Omental fat pad (tissue), 4 donors: Measurements from ENCODE around the gene UBXN6. TPM values are rescaled to one million over a fixed set of nuclear protein-coding genes. Genes with fewer than 3 reads are reported as not detected.

Experiments used
- ATAC-seq: fragments of 150-250 bp; one replicate; pipeline ENCODE4 v1.9.1; 2016; ENCODE audit warnings: mild to moderate bottlenecking, moderate library complexity; ENCODE audit not compliant: low FRiP score
- DNase-seq: peaks from one replicate; pipeline ENCODE4 v3.0.0-alpha.2; 2019; ENCODE audit warnings: low spot score
- total RNA-seq, 4 donors: library from RNA; depleted of rRNA; stranded (reverse); fragments of >200 nt; gene quantifications; one replicate each; pipeline ENCODE4 v1.1.0, GENCODE V29; 2016
- TF ChIP-seq, protein P1 (sequence below), 3 donors: fragments of 450-650 bp; IDR thresholded peaks; one replicate each; pipeline ENCODE4 v1.5.1; 2016 to 2017; ENCODE audit warnings: antibody characterized with exemption in 3 of 3, mild to moderate bottlenecking in 3 of 3, moderate library complexity in 2 of 3

Gene UBXN6
- total RNA-seq, 4 donors from 2014 or later = 62.7 to 128 (median 88.6) TPM

DNA sequence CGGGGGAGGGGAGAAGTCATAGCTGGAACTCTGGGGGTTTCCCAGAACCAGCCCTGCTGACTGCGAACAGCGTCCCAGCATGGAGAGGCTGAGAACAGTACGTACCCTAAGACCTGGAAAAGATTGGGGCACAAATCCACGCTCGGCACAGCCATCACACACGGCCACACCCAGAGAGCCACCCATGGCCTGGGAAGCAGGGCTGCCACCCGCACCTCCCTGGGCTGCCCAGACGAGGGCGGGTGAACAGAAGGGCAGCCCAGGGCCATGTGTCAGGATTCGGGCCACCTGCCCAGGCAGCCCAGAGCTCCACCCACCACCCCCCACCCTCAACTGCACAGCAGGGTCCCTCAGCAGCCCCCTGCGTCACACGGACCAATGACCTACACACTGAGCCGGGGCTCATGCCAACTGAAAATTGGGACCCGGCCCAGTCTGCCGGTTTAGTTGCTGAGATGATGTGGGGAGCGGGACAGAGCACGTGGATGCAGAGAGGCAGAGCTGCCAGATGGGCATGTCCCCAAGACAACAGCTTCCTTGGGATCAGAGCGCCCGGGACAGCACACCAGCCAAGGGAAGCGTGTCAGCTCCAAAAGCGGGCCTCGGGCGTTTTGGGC, 8.5 kb downstream of the UBXN6 start:
- no peak for ATAC-seq
- TF ChIP-seq, protein P1, sequence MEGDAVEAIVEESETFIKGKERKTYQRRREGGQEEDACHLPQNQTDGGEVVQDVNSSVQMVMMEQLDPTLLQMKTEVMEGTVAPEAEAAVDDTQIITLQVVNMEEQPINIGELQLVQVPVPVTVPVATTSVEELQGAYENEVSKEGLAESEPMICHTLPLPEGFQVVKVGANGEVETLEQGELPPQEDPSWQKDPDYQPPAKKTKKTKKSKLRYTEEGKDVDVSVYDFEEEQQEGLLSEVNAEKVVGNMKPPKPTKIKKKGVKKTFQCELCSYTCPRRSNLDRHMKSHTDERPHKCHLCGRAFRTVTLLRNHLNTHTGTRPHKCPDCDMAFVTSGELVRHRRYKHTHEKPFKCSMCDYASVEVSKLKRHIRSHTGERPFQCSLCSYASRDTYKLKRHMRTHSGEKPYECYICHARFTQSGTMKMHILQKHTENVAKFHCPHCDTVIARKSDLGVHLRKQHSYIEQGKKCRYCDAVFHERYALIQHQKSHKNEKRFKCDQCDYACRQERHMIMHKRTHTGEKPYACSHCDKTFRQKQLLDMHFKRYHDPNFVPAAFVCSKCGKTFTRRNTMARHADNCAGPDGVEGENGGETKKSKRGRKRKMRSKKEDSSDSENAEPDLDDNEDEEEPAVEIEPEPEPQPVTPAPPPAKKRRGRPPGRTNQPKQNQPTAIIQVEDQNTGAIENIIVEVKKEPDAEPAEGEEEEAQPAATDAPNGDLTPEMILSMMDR (IDR thresholded peaks at IDR 0.05) = no peak
- DNase-seq = no peak

DNA sequence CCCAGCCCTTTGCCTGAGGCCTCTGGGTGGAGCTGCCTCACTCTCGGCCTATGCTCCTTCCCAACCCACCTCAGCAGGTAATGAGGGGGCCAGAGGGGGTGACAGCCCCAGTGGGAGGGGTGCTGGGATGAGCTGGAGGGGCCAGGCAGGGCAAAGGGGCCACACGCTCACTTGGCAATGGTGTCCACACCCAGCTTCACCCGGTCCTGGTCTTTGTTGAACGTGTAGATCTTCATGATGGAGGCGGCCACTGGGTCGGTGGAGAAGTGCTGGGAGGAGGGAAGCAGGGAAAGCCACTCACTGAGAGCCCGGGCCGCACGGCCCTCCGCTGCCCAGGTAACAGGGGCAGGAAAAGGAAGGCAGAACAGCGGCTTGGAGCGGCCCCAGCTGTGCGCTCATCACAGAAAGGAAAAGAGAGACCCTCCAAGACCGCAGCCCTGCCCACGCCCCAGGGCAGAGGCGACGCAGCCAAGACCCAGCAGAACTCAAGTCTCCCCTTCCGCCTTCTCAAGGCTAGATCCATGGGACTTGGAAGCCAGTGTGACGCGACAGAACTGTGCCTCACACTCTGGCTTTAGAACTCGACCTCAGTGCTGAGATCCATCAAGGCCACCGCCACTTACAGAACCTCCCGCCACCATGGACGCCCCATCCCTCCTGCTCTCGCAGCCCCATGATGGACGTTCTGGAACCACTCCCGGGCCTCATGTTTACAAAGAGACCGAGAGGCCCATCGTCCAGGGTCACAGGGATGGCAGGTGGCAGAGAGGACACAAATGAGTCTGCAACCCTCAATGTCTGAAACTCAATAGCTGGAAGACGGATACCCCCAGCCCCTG, 9.2 kb downstream of the UBXN6 start:
- ATAC-seq = no peak
- TF ChIP-seq, protein P1 (IDR thresholded peaks at IDR 0.05) = no peak
- no peak for DNase-seq

DNA sequence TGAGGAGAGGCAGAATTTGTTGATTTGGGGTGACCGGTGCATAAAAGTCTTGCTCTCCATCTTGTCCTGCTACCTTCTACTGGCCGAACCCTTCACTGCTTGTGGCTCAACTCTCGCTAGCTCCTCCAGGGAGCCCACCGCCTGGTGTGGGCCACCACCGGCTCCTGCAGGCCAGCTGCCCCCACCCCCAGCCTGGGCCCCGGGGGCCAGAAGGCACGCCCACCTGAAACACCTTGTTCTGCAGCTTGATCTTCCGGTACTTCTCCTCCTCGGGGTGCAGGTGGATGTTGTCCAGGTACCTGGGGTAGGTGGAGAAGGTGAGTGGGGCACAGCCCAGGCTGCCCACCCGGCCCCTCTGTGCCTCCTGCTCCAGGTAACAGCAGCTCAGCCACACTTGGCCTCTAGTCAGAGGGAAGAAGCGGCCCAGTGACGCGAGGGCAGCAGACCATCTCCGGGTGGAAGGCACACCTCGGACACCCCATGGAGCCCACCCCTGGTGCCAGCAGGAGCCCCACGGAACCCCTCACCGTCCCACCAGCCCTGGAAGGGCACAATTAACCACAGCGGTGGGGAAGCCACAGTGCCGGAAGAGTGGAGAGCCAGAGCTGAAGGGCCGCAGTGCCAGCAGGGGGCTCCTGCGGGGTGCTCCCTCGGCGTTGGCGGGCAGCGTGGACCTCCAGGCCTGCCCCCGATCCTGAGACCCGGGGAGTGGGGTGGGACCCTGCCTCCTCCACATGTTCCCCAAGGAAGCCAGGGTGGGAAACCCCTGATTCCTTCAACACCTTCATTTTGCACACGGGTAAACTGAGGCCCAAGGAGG, 10.1 kb downstream of the UBXN6 start:
- ATAC-seq = no peak
- TF ChIP-seq, protein P1 (IDR thresholded peaks at IDR 0.05) = no peak
- no peak for DNase-seq

DNA sequence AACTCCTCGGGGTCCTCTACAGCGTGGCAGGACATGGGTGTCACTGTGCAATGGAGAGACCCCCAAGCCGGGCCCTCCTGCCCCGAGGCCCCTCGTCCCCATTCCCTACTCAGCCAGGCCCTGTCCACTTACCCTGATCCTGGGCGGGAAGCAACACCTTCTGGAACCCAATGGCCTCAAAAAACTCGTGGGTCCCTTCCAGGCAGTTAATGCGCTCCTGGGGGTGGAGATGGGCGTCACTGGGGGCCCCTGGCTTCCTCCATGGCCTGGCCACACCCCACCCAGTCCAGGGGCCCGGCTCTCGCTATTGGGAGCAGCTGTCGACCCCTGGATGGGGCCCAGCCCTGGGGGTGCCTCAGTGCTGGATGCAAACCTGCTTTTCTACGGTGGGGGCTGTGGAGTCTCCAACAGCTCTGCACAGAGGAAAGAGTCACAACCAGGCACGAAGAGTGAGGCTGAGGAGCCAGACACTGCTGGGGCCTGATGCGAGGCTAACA, 10.8 kb downstream of the UBXN6 start:
- ATAC-seq (no peak), DNase-seq (no peak)
- TF ChIP-seq, protein P1 (IDR thresholded peaks at IDR 0.05) = no peak

DNA sequence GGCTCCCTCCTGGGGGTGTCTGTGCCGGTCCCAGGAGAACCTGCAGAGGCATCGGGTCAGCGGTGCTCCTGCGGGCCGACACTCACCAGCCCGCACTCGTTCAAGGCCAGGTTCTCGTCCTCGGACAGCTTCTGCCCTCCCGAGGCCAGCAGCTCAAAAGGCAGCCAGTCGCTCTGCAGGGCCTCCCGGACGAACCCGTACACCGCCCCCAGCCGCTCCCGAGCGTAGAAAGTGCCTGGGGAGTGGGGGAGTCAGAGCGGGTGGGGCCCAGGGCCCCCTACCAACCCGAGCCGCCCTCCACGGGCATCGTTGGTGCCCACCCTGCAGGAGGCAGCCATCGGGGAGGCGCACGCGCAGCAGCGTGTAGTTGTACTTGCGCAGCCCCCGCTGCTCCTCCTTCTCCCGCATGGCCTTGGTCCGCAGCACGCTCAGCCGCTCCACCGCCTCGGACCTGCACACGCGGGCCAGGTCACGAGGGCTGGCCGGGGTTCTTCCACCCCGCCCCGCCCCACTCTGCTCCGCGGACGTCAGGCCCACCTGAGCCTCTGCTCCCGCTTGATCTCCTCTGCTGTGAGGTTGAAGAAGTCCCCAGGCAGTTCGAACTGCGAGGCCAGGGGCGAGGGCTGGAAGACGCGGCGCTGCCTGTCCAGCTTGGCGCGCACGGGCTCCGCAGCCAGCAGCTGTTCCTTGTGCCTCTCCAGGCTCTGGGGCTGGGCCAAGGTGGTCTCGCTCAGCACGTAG, 11.5 kb downstream of the UBXN6 start:
- ATAC-seq = no peak
- no peak for DNase-seq
- TF ChIP-seq, protein P1 (IDR thresholded peaks at IDR 0.05) = no peak
